ENCODE measurements around the gene DDX17. TPM values are rescaled to one million over a fixed set of nuclear protein-coding genes. Genes with fewer than 3 reads are reported as not detected.
A peak's percentile ranks its signal among the peaks of the same experiment; 100 is the strongest.

DDX17 gene
- total RNA-seq, 6 donors from 2014 or later = 428 to 2,078 (median 621) TPM

GRCh38 chr22:38505541-38506117 lies 482 bp downstream of the DDX17 start:
- DNase-seq (peak; percentile 72 to 94), ATAC-seq (ENCODE audit: low FRiP score in 2 of 2) (peak; percentile 78 to 86)
- Histone ChIP-seq H3K27me3 (no peaks in the 10 kb centered on the region), H3K27ac (peak overlapping the region; percentile 99 to 100 (median 100)), H3K36me3 (peaks cover 0 to 32% (median 4%) of the 10 kb centered on the region in 4 donors), H3K4me3 (peak overlapping the region; percentile 26 to 82 (median 60)), H3K4me1 (peaks cover 38 to 46% (median 41%) of the 10 kb centered on the region in 4 donors), H3K9me3 (no peaks in the 10 kb centered on the region)
- WGBS, 2 donors = 0 to 1% methylated on average over 30 to 35 of the region's 69 CpGs
- TF ChIP-seq POLR2A (IDR thresholded peaks at IDR 0.05) (peak in 3 of 4 donors; percentile 38 to 65 (median 57)), EP300 (IDR thresholded peaks at IDR 0.05) (no peak), POLR2AphosphoS5 (IDR thresholded peaks at IDR 0.05) (peak; percentile 15 to 23)

DNA sequence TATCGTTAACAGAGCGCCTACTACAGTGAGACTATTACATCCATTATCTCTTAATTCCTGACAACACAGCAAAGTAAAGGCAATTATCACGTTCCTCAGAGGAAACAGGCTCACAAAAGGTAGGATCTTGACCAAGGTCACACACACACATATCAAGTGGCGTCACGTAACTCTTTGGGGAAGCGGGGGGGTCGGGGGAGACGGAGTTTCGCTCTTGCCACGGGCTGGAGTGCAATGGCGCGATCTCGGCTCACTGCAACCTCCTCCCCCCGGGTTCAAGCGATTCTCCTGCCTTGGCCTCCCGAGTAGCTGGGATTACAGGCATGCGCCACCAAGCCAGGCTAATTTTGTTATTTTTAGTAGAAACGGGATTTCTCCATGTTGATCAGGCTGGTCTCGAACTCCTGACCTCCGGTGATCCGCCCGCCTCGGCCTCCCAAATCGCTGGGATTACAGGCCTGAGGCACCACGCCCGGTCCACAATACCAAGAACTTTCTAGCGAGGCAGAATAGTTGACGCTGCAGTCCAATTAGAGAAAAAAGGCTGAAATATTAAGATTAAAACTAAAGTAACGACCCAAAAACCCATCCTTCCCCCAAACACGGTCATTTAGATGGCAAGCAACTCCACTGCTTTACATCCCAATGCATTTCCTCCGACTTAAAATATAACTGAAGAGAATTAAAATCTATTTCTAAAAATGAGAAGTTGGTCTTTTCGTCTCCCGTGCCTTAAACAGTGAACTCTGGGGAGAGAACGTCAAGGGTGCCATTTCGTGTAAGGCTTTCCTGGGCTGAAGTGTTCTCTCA lies 1.2 kb downstream of the DDX17 start:
- Histone ChIP-seq H3K9me3 (no peaks in the 10 kb centered on the region), H3K27ac (peak overlapping the region; percentile 99 to 100 (median 100)), H3K4me3 (peak overlapping the region; percentile 26 to 82 (median 60)), H3K36me3 (peaks cover 5 to 39% (median 9%) of the 10 kb centered on the region in 4 donors), H3K27me3 (no peaks in the 10 kb centered on the region), H3K4me1 (peaks cover 38 to 46% (median 42%) of the 10 kb centered on the region in 4 donors)
- TF ChIP-seq CTCF (IDR thresholded peaks at IDR 0.05) = no peak
- peak in 1 of 2 donors; percentile 47 for TF ChIP-seq POLR2AphosphoS5 (IDR thresholded peaks at IDR 0.05)
- peak in 1 of 4 donors; percentile 28 for TF ChIP-seq POLR2A (IDR thresholded peaks at IDR 0.05)
- WGBS, 2 donors = 1% methylated on average over 31 to 35 of the region's 35 CpGs
- ATAC-seq (ENCODE audit: low FRiP score in 2 of 2) = no peak
- peak; percentile 37 to 72 for DNase-seq

GRCh38 chr22:38503021-38503420 lies 3.1 kb downstream of the DDX17 start:
- Histone ChIP-seq H3K27me3 (no peaks in the 10 kb centered on the region), H3K27ac (peak overlapping the region in 2 of 4 donors; percentile 8 to 100), H3K4me3 (peak overlapping the region; percentile 3 to 82 (median 42)), H3K4me1 (peaks cover 41 to 54% (median 45%) of the 10 kb centered on the region in 4 donors), H3K36me3 (peaks cover 24 to 58% (median 28%) of the 10 kb centered on the region in 4 donors), H3K9me3 (no peaks in the 10 kb centered on the region)
- 27 to 31% methylated on average over 4 of the region's 4 CpGs for WGBS, 2 donors
- TF ChIP-seq CTCF (IDR thresholded peaks at IDR 0.05) = no peak
- ATAC-seq (ENCODE audit: low FRiP score in 2 of 2) (no peak), DNase-seq (no peak)

GRCh38 chr22:38501797-38502672 lies 4.1 kb downstream of the DDX17 start:
- H3K4me3 ChIP-seq = peak overlapping the region in 2 of 4 donors; percentile 65 to 82
- peaks cover 33 to 68% (median 38%) of the 10 kb centered on the region in 4 donors for H3K36me3 ChIP-seq
- no peak for DNase-seq
- H3K4me1 ChIP-seq = peaks cover 38 to 51% (median 43%) of the 10 kb centered on the region in 4 donors
- no peak for ATAC-seq (ENCODE audit: low FRiP score in 2 of 2)
- peak overlapping the region in 2 of 4 donors; percentile 8 to 30 for H3K27ac ChIP-seq
- TF ChIP-seq EP300 (IDR thresholded peaks at IDR 0.05) (no peak), POLR2AphosphoS5 (IDR thresholded peaks at IDR 0.05) (no peak), POLR2A (IDR thresholded peaks at IDR 0.05) (no peak), CTCF (IDR thresholded peaks at IDR 0.05) (no peak)
- H3K9me3 ChIP-seq = no peaks in the 10 kb centered on the region
- no peaks in the 10 kb centered on the region for H3K27me3 ChIP-seq
- 82 to 87% methylated on average over 9 to 10 of the region's 10 CpGs for WGBS, 2 donors

Measured in upper lobe of left lung (tissue), 6 donors.